Measurements from ENCODE around the gene LRP3. TPM values are rescaled to one million over a fixed set of nuclear protein-coding genes. Genes with fewer than 3 reads are reported as not detected.

The LRP3 gene
- total RNA-seq, 1 donor from 2014 or later = 0.21 TPM

DNA sequence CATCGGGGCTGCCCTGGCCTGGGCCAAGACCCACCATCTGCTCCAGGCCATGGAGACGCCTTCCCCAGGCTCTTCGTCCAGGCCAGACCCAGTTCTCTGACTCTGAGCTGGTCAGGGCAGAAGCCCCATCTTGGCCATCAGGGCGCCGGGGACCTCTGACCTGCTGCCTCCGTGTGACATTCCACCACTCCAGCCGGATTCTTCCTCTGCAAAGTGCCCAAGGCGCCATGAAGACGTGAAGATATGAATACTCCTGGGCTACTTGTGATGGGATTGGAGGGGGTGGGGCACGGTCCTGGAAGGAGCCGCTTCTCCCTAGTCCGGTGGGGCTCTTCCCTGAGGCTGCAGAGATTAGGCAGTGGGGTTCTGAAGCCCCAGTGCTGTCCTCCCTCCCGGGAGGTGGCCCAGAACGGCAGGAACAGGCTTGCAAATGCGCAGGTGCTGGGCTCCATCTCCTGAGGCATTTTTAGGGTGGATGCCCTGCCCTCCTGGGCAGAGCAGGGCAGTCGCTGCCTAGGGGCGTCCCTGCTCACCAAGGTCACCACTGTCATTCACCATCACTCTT is 57.5 kb downstream of the LRP3 start:
- no peak overlapping the region for H3K4me3 Mint-ChIP-seq (ENCODE audit: low read depth)
- H3K9me3 Mint-ChIP-seq = no peaks in the 10 kb centered on the region
- intact Hi-C loops (cut with micrococcal nuclease) = no loop called here
- H3K27me3 Mint-ChIP-seq (ENCODE audit: low read depth) = no peaks in the 10 kb centered on the region
- no peaks in the 10 kb centered on the region for H3K4me1 Mint-ChIP-seq (ENCODE audit: low read depth)
- no peak for DNase-seq (ENCODE audit: low spot score)
- H3K36me3 Mint-ChIP-seq (ENCODE audit: low read depth) = no peaks in the 10 kb centered on the region
- no peak overlapping the region for H3K27ac Mint-ChIP-seq

DNA sequence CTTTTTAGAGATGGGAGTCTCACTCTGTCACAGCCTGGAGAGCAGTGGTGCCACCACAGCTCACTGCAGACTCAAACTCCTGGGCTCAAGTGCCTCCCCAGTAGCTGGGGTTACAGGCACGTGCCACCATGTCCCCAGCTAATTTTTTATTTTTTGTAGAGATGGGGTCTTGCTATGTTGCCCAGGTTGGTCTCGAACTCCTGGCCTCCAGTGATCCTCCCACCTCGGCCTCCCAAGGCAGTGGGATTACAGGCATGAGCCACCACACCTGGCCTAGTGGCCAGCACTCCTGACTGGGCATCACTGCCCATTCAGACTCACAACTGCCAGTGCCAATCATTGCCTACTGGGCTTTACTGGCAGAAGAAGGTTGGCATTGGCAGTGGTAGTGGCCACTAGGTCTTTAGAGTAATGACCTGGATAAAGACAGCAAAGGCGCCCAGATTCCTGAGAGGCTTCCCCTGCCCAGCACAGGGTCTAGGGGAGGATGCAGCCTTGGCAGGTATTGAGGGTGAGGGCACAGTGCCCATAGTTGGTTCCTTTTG is 58.4 kb downstream of the LRP3 start:
- Mint-ChIP-seq H3K27me3 (ENCODE audit: low read depth) (no peaks in the 10 kb centered on the region), H3K36me3 (ENCODE audit: low read depth) (no peaks in the 10 kb centered on the region), H3K27ac (no peak overlapping the region), H3K4me3 (ENCODE audit: low read depth) (no peak overlapping the region), H3K9me3 (no peaks in the 10 kb centered on the region), H3K4me1 (ENCODE audit: low read depth) (no peaks in the 10 kb centered on the region)
- no peak for DNase-seq (ENCODE audit: low spot score)
- intact Hi-C loops (cut with micrococcal nuclease) = no loop called here

DNA sequence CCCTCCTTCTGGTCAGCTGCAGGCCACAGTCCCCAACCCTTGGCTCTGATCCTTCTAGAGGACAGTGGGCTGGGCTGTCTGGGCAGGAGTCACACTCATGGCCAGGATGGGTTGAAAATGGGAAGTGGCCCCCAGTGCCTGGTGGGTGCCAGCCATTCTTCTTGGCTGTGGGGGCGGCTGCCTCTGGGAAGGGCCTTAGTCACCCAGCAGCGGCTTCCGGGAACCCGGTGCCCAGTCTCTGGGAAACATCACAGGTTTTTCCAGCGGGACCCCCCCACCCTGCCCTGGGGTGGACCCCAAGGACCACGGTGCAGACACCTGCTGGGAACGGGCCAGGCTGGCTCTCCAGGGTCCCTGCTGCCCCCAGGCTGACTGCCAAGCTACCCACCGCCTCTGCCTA is 58.8 kb downstream of the LRP3 start:
- Mint-ChIP-seq H3K4me1 (ENCODE audit: low read depth) (no peaks in the 10 kb centered on the region), H3K9me3 (no peaks in the 10 kb centered on the region), H3K27me3 (ENCODE audit: low read depth) (no peaks in the 10 kb centered on the region), H3K36me3 (ENCODE audit: low read depth) (no peaks in the 10 kb centered on the region), H3K27ac (no peak overlapping the region), H3K4me3 (ENCODE audit: low read depth) (no peak overlapping the region)
- DNase-seq (ENCODE audit: low spot score) = no peak
- intact Hi-C loops (cut with micrococcal nuclease) = no loop called here

DNA sequence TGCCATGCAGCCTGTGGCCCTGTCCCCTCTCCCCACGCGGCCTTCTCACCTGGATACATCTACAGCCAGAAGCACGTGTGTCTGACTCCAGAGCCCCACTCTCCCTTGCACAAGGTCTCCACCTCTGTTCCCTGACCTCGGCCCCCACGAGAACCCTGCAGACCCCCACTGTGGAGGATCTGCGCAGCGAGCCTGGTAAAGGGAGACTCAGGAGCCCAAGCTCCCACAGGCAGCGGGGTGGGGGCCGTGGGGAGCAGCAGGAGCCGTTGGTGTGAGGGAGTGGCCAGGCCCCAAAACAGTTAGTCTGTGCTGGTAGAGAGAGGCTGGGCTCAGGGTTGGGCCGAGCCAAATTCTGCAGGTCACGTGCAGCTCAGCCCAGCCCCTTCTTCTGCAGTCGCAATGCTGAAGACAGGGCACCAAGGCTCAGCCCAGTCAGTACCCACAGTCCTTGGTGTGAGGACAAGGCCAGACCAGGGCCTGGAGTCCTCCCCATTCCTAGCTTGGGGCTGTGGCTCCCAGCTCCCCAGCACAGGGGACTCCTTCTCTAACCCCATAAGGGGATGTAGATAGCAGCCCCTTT is 60.2 kb downstream of the LRP3 start:
- Mint-ChIP-seq H3K4me1 (ENCODE audit: low read depth) (no peaks in the 10 kb centered on the region), H3K27me3 (ENCODE audit: low read depth) (peaks cover under 1% of the 10 kb centered on the region), H3K27ac (no peak overlapping the region), H3K4me3 (ENCODE audit: low read depth) (no peak overlapping the region), H3K36me3 (ENCODE audit: low read depth) (no peaks in the 10 kb centered on the region), H3K9me3 (no peaks in the 10 kb centered on the region)
- intact Hi-C loops (cut with micrococcal nuclease) = no loop called here
- DNase-seq (ENCODE audit: low spot score) = no peak

DNA sequence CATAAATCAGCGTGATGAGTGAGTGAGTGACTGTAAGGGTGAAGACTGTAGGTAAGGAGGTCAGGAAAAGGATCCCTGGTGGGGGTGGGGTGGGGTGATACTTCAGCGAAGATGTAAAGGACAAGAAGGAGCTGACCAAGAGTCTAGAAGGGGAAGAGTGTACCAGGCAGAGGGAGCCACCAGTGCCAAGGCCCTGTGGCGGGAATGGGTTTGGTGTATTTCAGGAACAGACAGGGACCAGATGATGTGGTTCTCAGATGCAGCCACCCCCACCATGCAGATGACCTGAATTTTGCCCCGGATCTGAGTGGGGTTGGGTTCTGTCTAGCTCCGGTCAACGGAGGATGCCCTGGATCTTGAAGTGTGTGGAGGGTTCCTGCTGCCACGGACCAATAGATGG is 61.7 kb downstream of the LRP3 start:
- no peaks in the 10 kb centered on the region for H3K9me3 Mint-ChIP-seq
- no peak overlapping the region for H3K27ac Mint-ChIP-seq
- H3K4me3 Mint-ChIP-seq (ENCODE audit: low read depth) = no peak overlapping the region
- H3K27me3 Mint-ChIP-seq (ENCODE audit: low read depth) = peaks cover 5% of the 10 kb centered on the region
- intact Hi-C loops (cut with micrococcal nuclease) = no loop called here
- no peak for DNase-seq (ENCODE audit: low spot score)
- peaks cover 2% of the 10 kb centered on the region for H3K4me1 Mint-ChIP-seq (ENCODE audit: low read depth)
- H3K36me3 Mint-ChIP-seq (ENCODE audit: low read depth) = no peaks in the 10 kb centered on the region

DNA sequence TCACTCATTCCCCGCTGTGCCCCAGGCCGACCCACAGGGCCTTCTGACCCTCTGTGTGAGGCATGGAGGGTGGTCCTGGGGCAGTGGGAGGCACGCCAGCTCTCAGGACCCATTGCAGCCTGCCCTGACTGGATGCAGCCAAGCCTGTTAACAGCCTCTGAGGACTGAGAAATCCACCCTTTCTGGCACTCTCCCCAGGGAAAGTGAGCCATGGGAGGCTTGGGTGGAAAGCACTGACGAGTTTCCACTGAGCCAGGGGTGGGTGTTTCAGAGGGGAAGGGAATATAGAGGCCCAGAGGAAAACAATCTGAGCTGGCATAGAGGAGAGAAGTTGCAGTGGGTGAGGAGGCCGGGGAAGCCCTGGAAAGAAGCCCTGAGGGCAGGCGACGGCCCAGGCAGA is 62.1 kb downstream of the LRP3 start:
- DNase-seq (ENCODE audit: low spot score) = no peak
- Mint-ChIP-seq H3K36me3 (ENCODE audit: low read depth) (no peaks in the 10 kb centered on the region), H3K4me3 (ENCODE audit: low read depth) (no peak overlapping the region), H3K27ac (no peak overlapping the region), H3K4me1 (ENCODE audit: low read depth) (peaks cover 4% of the 10 kb centered on the region), H3K9me3 (no peaks in the 10 kb centered on the region), H3K27me3 (ENCODE audit: low read depth) (peaks cover 7% of the 10 kb centered on the region)
- intact Hi-C loops (cut with micrococcal nuclease) = no loop called here

DNA sequence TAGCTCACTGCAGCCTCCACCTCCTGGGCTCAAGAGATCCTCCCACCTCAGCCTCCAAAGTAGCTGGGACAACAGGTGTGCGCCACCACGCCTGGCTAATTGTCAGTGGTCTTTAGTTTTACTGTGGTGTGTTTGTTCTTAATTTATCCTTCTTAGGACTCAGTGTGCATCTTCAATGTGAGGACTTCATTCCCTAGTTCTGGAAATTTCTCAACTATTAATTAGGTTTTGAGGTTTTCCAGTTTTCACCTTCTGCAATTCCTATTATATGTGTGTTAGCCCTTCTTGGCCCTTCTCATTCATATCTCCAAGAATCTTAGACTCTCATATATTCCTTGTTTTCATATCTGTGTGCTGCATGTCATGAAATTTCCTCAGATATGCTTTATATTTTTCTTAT is 63.7 kb downstream of the LRP3 start:
- Mint-ChIP-seq H3K36me3 (ENCODE audit: low read depth) (no peaks in the 10 kb centered on the region), H3K4me1 (ENCODE audit: low read depth) (peaks cover 4% of the 10 kb centered on the region), H3K4me3 (ENCODE audit: low read depth) (no peak overlapping the region), H3K9me3 (no peaks in the 10 kb centered on the region), H3K27me3 (ENCODE audit: low read depth) (peaks cover 7% of the 10 kb centered on the region), H3K27ac (no peak overlapping the region)
- intact Hi-C loops (cut with micrococcal nuclease) = no loop called here
- no peak for DNase-seq (ENCODE audit: low spot score)

Other genes with a start within 250 kb of the LRP3 start
- gene CEP89, start 222.4 kb upstream of the LRP3 start, total RNA-seq = 17.3 and 18.0 TPM in 2 replicates
- gene FAAP24, start 222.1 kb upstream of the LRP3 start, total RNA-seq = 9.8 and 10.7 TPM in 2 replicates
- gene RHPN2, start 129.4 kb upstream of the LRP3 start, total RNA-seq = 3.5 and 5.0 TPM in 2 replicates
- 11.9 and 13.1 TPM in 2 replicates for gene GPATCH1, start 113.1 kb upstream of the LRP3 start, total RNA-seq
- gene WDR88, start 62.2 kb upstream of the LRP3 start, total RNA-seq = not detected in 2 replicates
- not detected in 2 replicates for gene SLC7A10, start 31.5 kb downstream of the LRP3 start, total RNA-seq
- 0.73 and 0.90 TPM in 2 replicates for gene CEBPA, start 108.2 kb downstream of the LRP3 start, total RNA-seq
- 26.1 and 26.5 TPM in 2 replicates for gene CEBPG, start 179.4 kb downstream of the LRP3 start, total RNA-seq